ENCODE data around the gene DOLK. TPM values are rescaled to one million over a fixed set of nuclear protein-coding genes. Genes with fewer than 3 reads are reported as not detected.

The DOLK gene
- polyA plus RNA-seq, 1 of the 3 experiments (the other 2 are of a cell fraction), result 23.1 TPM

DNA sequence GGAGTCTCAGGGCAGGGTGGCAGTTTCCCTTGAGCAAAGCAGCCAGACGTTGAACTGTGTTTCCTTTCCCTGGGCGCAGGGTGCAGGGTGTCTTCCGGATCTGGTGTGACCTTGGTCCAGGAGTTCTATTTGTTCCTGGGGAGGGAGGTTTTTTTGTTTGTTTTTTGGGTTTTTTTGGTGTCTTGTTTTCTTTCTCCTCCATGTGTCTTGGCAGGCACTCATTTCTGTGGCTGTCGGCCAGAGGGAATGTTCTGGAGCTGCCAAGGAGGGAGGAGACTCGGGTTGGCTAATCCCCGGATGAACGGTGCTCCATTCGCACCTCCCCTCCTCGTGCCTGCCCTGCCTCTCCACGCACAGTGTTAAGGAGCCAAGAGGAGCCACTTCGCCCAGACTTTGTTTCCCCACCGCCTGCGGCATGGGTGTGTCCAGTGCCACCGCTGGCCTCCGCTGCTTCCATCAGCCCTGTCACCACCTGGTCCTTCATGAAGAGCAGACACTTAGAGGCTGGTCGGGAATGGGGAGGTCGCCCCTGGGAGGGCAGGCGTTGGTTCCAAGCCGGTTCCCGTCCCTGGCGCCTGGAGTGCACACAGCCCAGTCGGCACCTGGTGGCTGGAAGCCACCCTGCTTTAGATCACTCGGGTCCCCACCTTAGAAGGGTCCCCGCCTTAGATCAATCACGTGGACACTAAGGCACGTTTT, 30.1 kb downstream of the DOLK start (continued):
- no peak for TF ChIP-seq FOXJ3 (CRISPR knock-in tag; IDR thresholded peaks at IDR 0.05)
- TF ChIP-seq GATA2 (CRISPR knock-in tag; IDR thresholded peaks at IDR 0.05), result no peak
- TF ChIP-seq TEAD4 (IDR thresholded peaks at IDR 0.05; ENCODE audit: borderline replicate concordance, insufficient read depth), result no peak

DNA sequence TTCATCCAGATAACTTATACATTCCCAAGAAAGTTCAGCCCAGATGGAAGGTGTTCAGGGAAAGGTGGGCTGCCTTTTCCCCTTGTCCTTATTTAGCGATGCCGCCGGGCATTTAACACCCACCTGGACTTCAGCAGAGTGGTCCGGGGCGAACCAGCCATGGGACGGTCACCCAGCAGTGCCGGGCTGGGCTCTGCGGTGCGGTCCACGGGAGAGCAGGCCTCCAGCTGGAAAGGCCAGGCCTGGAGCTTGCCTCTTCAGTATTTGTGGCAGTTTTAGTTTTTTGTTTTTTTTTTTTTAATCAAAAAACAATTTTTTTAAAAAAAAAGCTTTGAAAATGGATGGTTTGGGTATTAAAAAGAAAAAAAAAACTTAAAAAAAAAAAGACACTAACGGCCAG, 30.7 kb downstream of the DOLK start:
- Histone ChIP-seq H3K27ac (ENCODE audit: low read depth in 2 of 2, low read length in 1 of 2) (no peak overlapping the region), H3K9me3 (no peaks in the 10 kb centered on the region), H3K9ac (no peak overlapping the region), H2AFZ (ENCODE audit: low read depth) (no peak overlapping the region), H4K20me1 (ENCODE audit: insufficient read depth) (no peaks in the 10 kb centered on the region), H3F3A (replicated peaks; ENCODE audit: insufficient read depth) (peaks cover 5% of the 10 kb centered on the region), H3K79me2 (ENCODE audit: insufficient read depth) (peaks cover 36% of the 10 kb centered on the region), H3K4me2 (no peak overlapping the region), H3K27me3 (ENCODE audit: insufficient read depth) (no peaks in the 10 kb centered on the region), H3K4me1 (ENCODE audit: control insufficient read depth in 1 of 2, insufficient read depth in 2 of 2, low read depth in 1 of 2, low read length in 1 of 2) (peaks cover 0 to 14% of the 10 kb centered on the region in 2 experiments; a peak in 3 of 4 replicates), H3K36me3 (replicated peaks in 1 of 2; ENCODE audit: control insufficient read depth in 1 of 2, insufficient read depth in 2 of 2, low read length in 1 of 2) (peaks cover 4 to 26% of the 10 kb centered on the region in 2 experiments), H3K4me3 (ENCODE audit: low read depth in 2 of 2, low read length in 1 of 2) (no peak overlapping the region), H3K9me2 (no peaks in the 10 kb centered on the region)
- no peak for DNase-seq
- CTCF ChIA-PET, result interaction anchor here (1.7 to 2.7 kb wide), 3 partner anchors 10 to 53 kb away, joined by 4 to 11 read pairs (median 8); no protein-coding TSS in a partner anchor
- POLR2A ChIA-PET, result interaction anchor here (0.6 kb wide), 1 partner anchor 205 kb away, joined by 3 read pairs; no protein-coding TSS in a partner anchor
- WGBS (ENCODE audit: low lambda C conversion rate), result 98% methylated on average over 11 of the region's 11 CpGs
- TF ChIP-seq FOSL2 (IDR thresholded peaks at IDR 0.05; ENCODE audit: borderline replicate concordance, low read depth), result no peak
- TF ChIP-seq POLR2AphosphoS5 (IDR thresholded peaks at IDR 0.05; ENCODE audit: low read depth, low read length), result no peak
- TF ChIP-seq FOXM1 (IDR thresholded peaks at IDR 0.05; ENCODE audit: low read depth), result no peak
- TF ChIP-seq SIN3A (IDR thresholded peaks at IDR 0.05; ENCODE audit: borderline replicate concordance, low read depth, low read length), result no peak
- TF ChIP-seq, protein P1, sequence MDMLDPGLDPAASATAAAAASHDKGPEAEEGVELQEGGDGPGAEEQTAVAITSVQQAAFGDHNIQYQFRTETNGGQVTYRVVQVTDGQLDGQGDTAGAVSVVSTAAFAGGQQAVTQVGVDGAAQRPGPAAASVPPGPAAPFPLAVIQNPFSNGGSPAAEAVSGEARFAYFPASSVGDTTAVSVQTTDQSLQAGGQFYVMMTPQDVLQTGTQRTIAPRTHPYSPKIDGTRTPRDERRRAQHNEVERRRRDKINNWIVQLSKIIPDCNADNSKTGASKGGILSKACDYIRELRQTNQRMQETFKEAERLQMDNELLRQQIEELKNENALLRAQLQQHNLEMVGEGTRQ (IDR thresholded peaks at IDR 0.05; ENCODE audit: borderline replicate concordance, low read depth, low read length), result no peak
- TF ChIP-seq SMC3 (IDR thresholded peaks at IDR 0.05; ENCODE audit: low read depth, low read length), result no peak
- TF ChIP-seq JUND (IDR thresholded peaks at IDR 0.05), result no peak
- no peak for TF ChIP-seq ZBTB33 (IDR thresholded peaks at IDR 0.05; ENCODE audit: borderline replicate concordance, low read depth)
- TF ChIP-seq GATA2 (CRISPR knock-in tag; IDR thresholded peaks at IDR 0.05), result no peak
- TF ChIP-seq MXI1 (IDR thresholded peaks at IDR 0.05; ENCODE audit: low read depth, low read length), result no peak
- TF ChIP-seq GABPA (IDR thresholded peaks at IDR 0.05; ENCODE audit: low read depth), result no peak
- TF ChIP-seq RXRA (IDR thresholded peaks at IDR 0.05; ENCODE audit: borderline replicate concordance, low read depth), result no peak
- no peak for TF ChIP-seq NRF1 (IDR thresholded peaks at IDR 0.05; ENCODE audit: low read depth, low read length)
- no peak for TF ChIP-seq CHD2 (IDR thresholded peaks at IDR 0.05; ENCODE audit: low read length, partially characterized antibody)
- TF ChIP-seq, protein P2, sequence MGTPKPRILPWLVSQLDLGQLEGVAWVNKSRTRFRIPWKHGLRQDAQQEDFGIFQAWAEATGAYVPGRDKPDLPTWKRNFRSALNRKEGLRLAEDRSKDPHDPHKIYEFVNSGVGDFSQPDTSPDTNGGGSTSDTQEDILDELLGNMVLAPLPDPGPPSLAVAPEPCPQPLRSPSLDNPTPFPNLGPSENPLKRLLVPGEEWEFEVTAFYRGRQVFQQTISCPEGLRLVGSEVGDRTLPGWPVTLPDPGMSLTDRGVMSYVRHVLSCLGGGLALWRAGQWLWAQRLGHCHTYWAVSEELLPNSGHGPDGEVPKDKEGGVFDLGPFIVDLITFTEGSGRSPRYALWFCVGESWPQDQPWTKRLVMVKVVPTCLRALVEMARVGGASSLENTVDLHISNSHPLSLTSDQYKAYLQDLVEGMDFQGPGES (IDR thresholded peaks at IDR 0.05; ENCODE audit: low read depth, low read length), result no peak
- TF ChIP-seq, protein P3, sequence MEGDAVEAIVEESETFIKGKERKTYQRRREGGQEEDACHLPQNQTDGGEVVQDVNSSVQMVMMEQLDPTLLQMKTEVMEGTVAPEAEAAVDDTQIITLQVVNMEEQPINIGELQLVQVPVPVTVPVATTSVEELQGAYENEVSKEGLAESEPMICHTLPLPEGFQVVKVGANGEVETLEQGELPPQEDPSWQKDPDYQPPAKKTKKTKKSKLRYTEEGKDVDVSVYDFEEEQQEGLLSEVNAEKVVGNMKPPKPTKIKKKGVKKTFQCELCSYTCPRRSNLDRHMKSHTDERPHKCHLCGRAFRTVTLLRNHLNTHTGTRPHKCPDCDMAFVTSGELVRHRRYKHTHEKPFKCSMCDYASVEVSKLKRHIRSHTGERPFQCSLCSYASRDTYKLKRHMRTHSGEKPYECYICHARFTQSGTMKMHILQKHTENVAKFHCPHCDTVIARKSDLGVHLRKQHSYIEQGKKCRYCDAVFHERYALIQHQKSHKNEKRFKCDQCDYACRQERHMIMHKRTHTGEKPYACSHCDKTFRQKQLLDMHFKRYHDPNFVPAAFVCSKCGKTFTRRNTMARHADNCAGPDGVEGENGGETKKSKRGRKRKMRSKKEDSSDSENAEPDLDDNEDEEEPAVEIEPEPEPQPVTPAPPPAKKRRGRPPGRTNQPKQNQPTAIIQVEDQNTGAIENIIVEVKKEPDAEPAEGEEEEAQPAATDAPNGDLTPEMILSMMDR (IDR thresholded peaks at IDR 0.05), result no peak
- no peak for TF ChIP-seq TCF12 (IDR thresholded peaks at IDR 0.05)
- TF ChIP-seq, protein P4, sequence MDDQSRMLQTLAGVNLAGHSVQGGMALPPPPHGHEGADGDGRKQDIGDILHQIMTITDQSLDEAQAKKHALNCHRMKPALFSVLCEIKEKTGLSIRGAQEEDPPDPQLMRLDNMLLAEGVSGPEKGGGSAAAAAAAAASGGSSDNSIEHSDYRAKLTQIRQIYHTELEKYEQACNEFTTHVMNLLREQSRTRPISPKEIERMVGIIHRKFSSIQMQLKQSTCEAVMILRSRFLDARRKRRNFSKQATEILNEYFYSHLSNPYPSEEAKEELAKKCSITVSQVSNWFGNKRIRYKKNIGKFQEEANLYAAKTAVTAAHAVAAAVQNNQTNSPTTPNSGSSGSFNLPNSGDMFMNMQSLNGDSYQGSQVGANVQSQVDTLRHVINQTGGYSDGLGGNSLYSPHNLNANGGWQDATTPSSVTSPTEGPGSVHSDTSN (IDR thresholded peaks at IDR 0.05), result no peak
- TF ChIP-seq TEAD4 (IDR thresholded peaks at IDR 0.05; ENCODE audit: borderline replicate concordance, insufficient read depth), result no peak
- TF ChIP-seq FOXJ3 (CRISPR knock-in tag; IDR thresholded peaks at IDR 0.05), result no peak
